HG02588 (cell line): ENCODE results near the gene PTPRN2.

Experiments
- ATAC-seq: cut with Tn5 transposase; IDR thresholded peaks from one replicate; pipeline ENCODE4 v1.9.1; 2021; ENCODE audit warnings: mild to moderate bottlenecking, moderate library complexity; ENCODE audit not compliant: unreplicated experiment

Gene PTPRN2

GRCh38 chr7:157618823-157619606, 968.6 kb downstream of the PTPRN2 start:
- ATAC-seq, result no peak

GRCh38 chr7:157618091-157618726, 969.4 kb downstream of the PTPRN2 start:
- ATAC-seq, result no peak

- no peak for ATAC-seq
Measured at GRCh38 chr7:157617401-157617800, 970.2 kb downstream of the PTPRN2 start.

GRCh38 chr7:157616931-157617330, 970.7 kb downstream of the PTPRN2 start:
- ATAC-seq, result no peak

GRCh38 chr7:157616426-157616825, 971.2 kb downstream of the PTPRN2 start:
- ATAC-seq, result no peak

- no peak for ATAC-seq
Measured at GRCh38 chr7:157615852-157616251, 971.8 kb downstream of the PTPRN2 start.

- no peak for ATAC-seq
Measured at GRCh38 chr7:157615101-157615817, 972.4 kb downstream of the PTPRN2 start.

GRCh38 chr7:157614457-157615020, 973.1 kb downstream of the PTPRN2 start:
- no peak for ATAC-seq

- ATAC-seq, result no peak
Measured at GRCh38 chr7:157613575-157614322, 973.9 kb downstream of the PTPRN2 start.

- ATAC-seq, result no peak
Measured at GRCh38 chr7:157612664-157613561, 974.7 kb downstream of the PTPRN2 start.

GRCh38 chr7:157612009-157612663, 975.5 kb downstream of the PTPRN2 start:
- no peak for ATAC-seq

GRCh38 chr7:157611341-157611740, 976.3 kb downstream of the PTPRN2 start:
- no peak for ATAC-seq

- no peak for ATAC-seq
Measured at GRCh38 chr7:157610671-157611295, 976.8 kb downstream of the PTPRN2 start.

- ATAC-seq, result no peak
Measured at GRCh38 chr7:157609932-157610640, 977.5 kb downstream of the PTPRN2 start.

- no peak for ATAC-seq
Measured at GRCh38 chr7:157609516-157609915, 978.1 kb downstream of the PTPRN2 start.

GRCh38 chr7:157607218-157607617, 980.4 kb downstream of the PTPRN2 start:
- ATAC-seq, result no peak

- ATAC-seq, result no peak
Measured at GRCh38 chr7:157606140-157606539, 981.5 kb downstream of the PTPRN2 start.

- ATAC-seq, result no peak
Measured at GRCh38 chr7:157605638-157606037, 982.0 kb downstream of the PTPRN2 start.
